ENCODE measurements around the gene CST9.

GRCh38 chr20:23602699-23603098, 3.0 kb downstream of the CST9 start:
- TF ChIP-seq CTCF (IDR thresholded peaks at IDR 0.05 in 4 of 5, conservative IDR thresholded peaks at IDR 0.05 in 1 of 5) = no peak
- TF ChIP-seq POLR2A (IDR thresholded peaks at IDR 0.05) = no peak

Data from gastrocnemius medialis (tissue), 4 donors.